PC-3 (cell line): ENCODE results near the gene PDE11A.

Experiments used
- EZH2phosphoT487 ChIP-seq: fragments of 300-600 bp; sonication (generic); IDR thresholded peaks from 2 replicates; pipeline ENCODE4 v1.6.1; 2018; ENCODE audit warnings: mild to moderate bottlenecking, antibody characterized with exemption, low read length, borderline replicate concordance
- TF ChIP-seq, protein P1 (sequence below): fragments of 300-600 bp; sonication (generic); conservative IDR thresholded peaks from 2 replicates; pipeline ENCODE4 v1.5.1; 2017; ENCODE audit warnings: antibody characterized with exemption, low read depth, mild to moderate bottlenecking, low read length

- TF ChIP-seq, protein P1, sequence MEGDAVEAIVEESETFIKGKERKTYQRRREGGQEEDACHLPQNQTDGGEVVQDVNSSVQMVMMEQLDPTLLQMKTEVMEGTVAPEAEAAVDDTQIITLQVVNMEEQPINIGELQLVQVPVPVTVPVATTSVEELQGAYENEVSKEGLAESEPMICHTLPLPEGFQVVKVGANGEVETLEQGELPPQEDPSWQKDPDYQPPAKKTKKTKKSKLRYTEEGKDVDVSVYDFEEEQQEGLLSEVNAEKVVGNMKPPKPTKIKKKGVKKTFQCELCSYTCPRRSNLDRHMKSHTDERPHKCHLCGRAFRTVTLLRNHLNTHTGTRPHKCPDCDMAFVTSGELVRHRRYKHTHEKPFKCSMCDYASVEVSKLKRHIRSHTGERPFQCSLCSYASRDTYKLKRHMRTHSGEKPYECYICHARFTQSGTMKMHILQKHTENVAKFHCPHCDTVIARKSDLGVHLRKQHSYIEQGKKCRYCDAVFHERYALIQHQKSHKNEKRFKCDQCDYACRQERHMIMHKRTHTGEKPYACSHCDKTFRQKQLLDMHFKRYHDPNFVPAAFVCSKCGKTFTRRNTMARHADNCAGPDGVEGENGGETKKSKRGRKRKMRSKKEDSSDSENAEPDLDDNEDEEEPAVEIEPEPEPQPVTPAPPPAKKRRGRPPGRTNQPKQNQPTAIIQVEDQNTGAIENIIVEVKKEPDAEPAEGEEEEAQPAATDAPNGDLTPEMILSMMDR, result no peak
- no peak for TF ChIP-seq EZH2phosphoT487
These were observed 325.2 kb downstream of the PDE11A start for GRCh38 chr2:177747384-177747783.
